Stimulated activated CD8-positive, alpha-beta memory T cell treated with anti-CD3 and anti-CD28 coated beads, Interleukin-12 subunit alpha, Interleukin-12 subunit beta, amount 100 ng/mL, for 24 hours (primary cell): ENCODE data around the gene HERC4.
"Not testable (repeated sequence)": the region's sequence is repeated elsewhere in the genome, so short reads cannot be mapped to it uniquely, and the experiment has no call there.

ENCODE experiments used
- DNase-seq: peaks from one replicate; pipeline ENCODE4 v3.0.0-alpha.2; 2020; ENCODE audit errors: extremely low read depth

Gene HERC4

GRCh38 chr10:68049289-68050078, 25.6 kb downstream of the HERC4 start:
- DNase-seq = no peak

- no peak for DNase-seq
These were observed 27.3 kb downstream of the HERC4 start for GRCh38 chr10:68047554-68048327.

- no peak for DNase-seq
These were observed 28.0 kb downstream of the HERC4 start for GRCh38 chr10:68047122-68047521.

GRCh38 chr10:68046642-68047041, 28.4 kb downstream of the HERC4 start:
- no peak for DNase-seq

GRCh38 chr10:68043030-68043429, 32.1 kb downstream of the HERC4 start:
- DNase-seq = no peak

- no peak for DNase-seq
These were observed 43.0 kb downstream of the HERC4 start for GRCh38 chr10:68032113-68032512.

GRCh38 chr10:68027429-68027828, 47.7 kb downstream of the HERC4 start:
- no peak for DNase-seq

GRCh38 chr10:68023292-68023691, 51.8 kb downstream of the HERC4 start:
- DNase-seq = no peak

GRCh38 chr10:68022324-68022723, 52.8 kb downstream of the HERC4 start:
- DNase-seq = not testable (repeated sequence)

GRCh38 chr10:68016519-68016918, 58.6 kb downstream of the HERC4 start:
- DNase-seq = not testable (repeated sequence)

GRCh38 chr10:68010426-68010940, 64.6 kb downstream of the HERC4 start:
- DNase-seq = no peak

GRCh38 chr10:68007356-68007755, 67.7 kb downstream of the HERC4 start:
- no peak for DNase-seq

- no peak for DNase-seq
These were observed 73.5 kb downstream of the HERC4 start for GRCh38 chr10:68001539-68001938.

GRCh38 chr10:68001000-68001399, 74.1 kb downstream of the HERC4 start:
- DNase-seq = no peak

- no peak for DNase-seq
These were observed 85.0 kb downstream of the HERC4 start for GRCh38 chr10:67990093-67990492.

GRCh38 chr10:67988606-67989005, 86.5 kb downstream of the HERC4 start:
- DNase-seq = no peak

- not testable (repeated sequence) for DNase-seq
These were observed 92.5 kb downstream of the HERC4 start for GRCh38 chr10:67982603-67983002.

- DNase-seq = no peak
These were observed 96.3 kb downstream of the HERC4 start for GRCh38 chr10:67978749-67979148.

- no peak for DNase-seq
These were observed 97.8 kb downstream of the HERC4 start for GRCh38 chr10:67977251-67977650.

- no peak for DNase-seq
These were observed 98.5 kb downstream of the HERC4 start for GRCh38 chr10:67976292-67977245.

GRCh38 chr10:67975871-67976270, 99.2 kb downstream of the HERC4 start:
- DNase-seq = no peak

- no peak for DNase-seq
These were observed 103.8 kb downstream of the HERC4 start for GRCh38 chr10:67971311-67971710.
